HG03460 (cell line): Measurements from ENCODE around the gene KBTBD3.
"Not testable (repeated sequence)": the region's sequence is repeated elsewhere in the genome, so short reads cannot be mapped to it uniquely, and the experiment has no call there.

ENCODE experiments used
- ATAC-seq: cut with Tn5 transposase; IDR thresholded peaks from one replicate; pipeline ENCODE4 v1.9.1; 2021; ENCODE audit not compliant: unreplicated experiment

KBTBD3 gene

DNA sequence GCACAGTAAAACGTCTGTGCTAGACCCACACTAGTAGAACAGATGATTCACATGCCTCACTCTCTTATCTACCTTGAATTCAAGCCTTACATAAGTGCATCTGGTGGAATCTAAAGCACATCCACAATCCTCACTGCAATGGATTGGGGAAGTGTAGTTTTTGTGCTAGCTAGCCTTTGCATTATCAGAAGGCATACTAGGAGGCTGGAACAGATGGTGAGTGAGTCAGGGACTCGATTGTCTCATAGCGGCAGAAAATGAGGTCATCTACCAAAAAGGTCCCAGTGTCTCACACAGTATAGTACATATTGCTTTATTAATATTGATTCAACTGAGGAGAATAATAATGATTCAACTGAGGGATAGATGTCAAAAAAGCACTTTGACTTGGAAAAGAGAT is 64.4 kb downstream of the KBTBD3 start:
- no peak for ATAC-seq

DNA sequence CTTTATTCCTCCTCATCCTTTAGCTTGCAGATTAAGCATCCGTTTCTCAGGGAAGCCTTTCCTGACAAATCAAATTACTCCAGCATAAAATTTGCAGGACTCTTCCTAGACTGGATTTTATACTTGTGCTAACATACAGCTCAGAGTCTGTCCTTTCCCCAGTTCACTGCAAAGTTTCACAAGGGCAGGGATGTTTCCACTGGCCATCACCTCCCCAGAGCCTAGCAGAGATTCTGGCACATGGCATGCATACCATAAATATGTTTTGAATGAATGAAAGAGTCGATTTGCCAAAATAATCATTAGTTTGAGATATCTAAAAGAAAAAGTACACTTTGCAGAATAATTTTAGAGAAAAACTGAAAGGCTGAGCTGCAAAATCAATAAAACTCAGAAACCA is 65.7 kb downstream of the KBTBD3 start:
- no peak for ATAC-seq

DNA sequence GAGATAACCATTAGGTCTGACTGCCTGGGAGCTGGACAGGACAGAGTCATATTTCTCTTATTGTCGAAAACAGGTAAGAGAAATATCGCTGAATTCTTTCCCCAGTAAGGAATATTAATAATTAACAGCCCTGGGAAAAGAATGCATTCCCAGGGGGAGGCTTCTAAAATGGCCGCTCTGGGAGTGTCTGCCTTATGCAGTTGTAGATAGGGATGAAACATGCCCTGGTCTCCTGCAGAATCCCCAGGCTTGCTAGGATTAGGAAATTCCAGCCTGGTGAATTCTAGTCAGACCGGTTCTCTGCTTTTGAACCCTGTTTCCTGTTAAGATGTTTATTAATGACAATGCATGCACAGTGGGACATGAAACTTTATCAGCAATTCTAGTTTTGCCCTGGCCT is 74.1 kb downstream of the KBTBD3 start:
- not testable (repeated sequence) for ATAC-seq

DNA sequence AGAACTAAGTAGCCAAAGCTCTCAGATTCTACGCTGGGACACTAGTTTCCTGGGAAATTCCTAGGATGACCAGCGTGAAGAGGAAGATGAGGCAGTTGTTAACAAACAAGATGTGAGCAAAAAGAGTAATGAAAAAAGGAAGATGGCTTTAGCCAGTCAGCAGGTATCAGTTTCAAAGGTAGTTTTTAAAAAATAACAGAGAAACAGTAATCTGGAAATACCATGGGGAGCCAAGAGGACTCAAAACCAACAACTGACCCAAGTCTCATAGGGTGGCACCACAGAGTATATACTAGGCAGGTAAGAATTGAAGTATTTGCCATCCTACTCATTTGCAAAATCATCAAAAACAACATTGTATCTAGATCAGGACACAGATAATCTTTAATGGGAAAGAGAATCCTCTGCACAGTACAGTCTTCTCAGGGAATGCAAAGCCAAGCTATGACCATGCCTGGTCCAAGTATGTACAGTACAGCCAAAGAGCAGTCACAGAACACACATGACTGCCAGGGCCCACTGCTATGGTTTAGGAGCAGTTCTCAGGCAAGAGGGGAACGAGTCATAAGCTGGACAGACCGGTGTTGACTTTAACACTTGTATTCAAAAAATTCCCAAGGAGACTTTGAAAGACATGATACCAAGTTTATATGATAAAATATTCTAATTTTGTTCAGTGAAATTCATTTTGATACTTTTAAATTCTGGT is 75.7 kb downstream of the KBTBD3 start:
- ATAC-seq: no peak
